Panc1 (cell line): ENCODE measurements around the gene RBM5. TPM values are rescaled to one million over a fixed set of nuclear protein-coding genes. Genes with fewer than 3 reads are reported as not detected.

Experiments used
- ATAC-seq: fragments of 200-7000 bp; cut with Tn5 transposase; 2 replicates; pipeline ENCODE4 v1.9.1; 2020; ENCODE audit warnings: mild to moderate bottlenecking, moderate library complexity
- BruUV-seq: library from RNA; stranded (reverse); fragments of 400-500 nt; replicated peaks from 2 replicates; lab custom pipeline; 2021; lab: Mats Ljungman, UMichigan
- CTCF ChIA-PET: fragments of 300-600 bp; sonication (Branson Sonifier 250); formaldehyde crosslinking; loops from one replicate; lab custom pipeline; 2022; ENCODE audit warnings: antibody characterized with exemption; lab: Charles Lee
- POLR2A ChIA-PET: fragments of 300-600 bp; sonication (Branson Sonifier 250); formaldehyde crosslinking; loops from one replicate; lab custom pipeline; 2022; ENCODE audit warnings: antibody characterized with exemption; lab: Charles Lee
- DNase-seq: peaks from one replicate; pipeline ENCODE4 v3.0.0-alpha.2; 2010; ENCODE audit warnings: low read depth, low spot score
- H3K27ac ChIP-seq: 2 replicates; pipeline ENCODE4 v1.5.1; 2011; ENCODE audit warnings: mild to moderate bottlenecking, low read length, inconsistent platforms
- H3K27me3 ChIP-seq: fragments of 200-500 bp; sonication (Bioruptor generic); 2 replicates; pipeline ENCODE4 v1.6.0; 2014; ENCODE audit warnings: low read length, inconsistent platforms; ENCODE audit not compliant: control insufficient read depth, insufficient read depth
- H3K36me3 ChIP-seq: fragments of 200-500 bp; sonication (Bioruptor generic); 2 replicates; pipeline ENCODE4 v1.5.1; 2014; ENCODE audit warnings: inconsistent platforms, mild to moderate bottlenecking, low read length, moderate library complexity; ENCODE audit not compliant: control insufficient read depth, insufficient read depth
- H3K4me1 ChIP-seq: 2 replicates; pipeline ENCODE4 v1.5.1; 2011; ENCODE audit warnings: inconsistent platforms, mild to moderate bottlenecking, low read length, moderate library complexity; ENCODE audit not compliant: control insufficient read depth, insufficient read depth
- H3K4me3 ChIP-seq, 2 experiments: 2 replicates each; pipeline ENCODE4 v1.5.1; 2011 to 2012; ENCODE audit warnings: low read depth in 2 of 2, low read length in 2 of 2, mild to moderate bottlenecking in 2 of 2, inconsistent platforms in 1 of 2, moderate library complexity in 1 of 2
- H3K9me3 ChIP-seq: fragments of 200-500 bp; sonication (Bioruptor generic); 2 replicates; pipeline ENCODE4 v1.5.1; 2014; ENCODE audit warnings: low read depth, mild to moderate bottlenecking, inconsistent platforms, low read length, moderate library complexity; ENCODE audit not compliant: control insufficient read depth, insufficient read depth
- POLR2AphosphoS5 ChIP-seq: IDR thresholded peaks from 2 replicates; pipeline ENCODE4 v1.6.1; 2012; ENCODE audit warnings: mild to moderate bottlenecking, low read depth, low read length, moderate library complexity
- SIN3A ChIP-seq: IDR thresholded peaks from 2 replicates; pipeline ENCODE4 v1.6.1; 2012; ENCODE audit warnings: low read depth, mild to moderate bottlenecking, low read length, moderate library complexity, borderline replicate concordance; ENCODE audit not compliant: insufficient read depth
- TCF7L2 ChIP-seq: IDR thresholded peaks from 2 replicates; pipeline ENCODE4 v1.6.1; 2011; ENCODE audit warnings: mild to moderate bottlenecking, low read depth, low read length, inconsistent platforms
- in situ Hi-C: cut with HindIII; loops from 2 replicates; pipeline ENCODE4 v1.10.0; 2016; ENCODE audit warnings: low sequenced_read_pairs, low pct_unique_long_range_greater_than_20kb
- intact Hi-C: fragments of 100-400 bp; cut with micrococcal nuclease; formaldehyde crosslinking; loops from one replicate; pipeline ENCODE4 v1.10.0; 2022; ENCODE audit not compliant: unreplicated experiment
- total RNA-seq: library from RNA; stranded (reverse); gene quantifications from one replicate; pipeline ENCODE4 v1.2.1, GENCODE V29; 2021; ENCODE audit not compliant: unreplicated experiment
- TF ChIP-seq, protein P1 (sequence below), 2 experiments: IDR thresholded peaks; 2 replicates each; pipeline ENCODE4 v1.6.1; 2011 to 2012; ENCODE audit warnings: low read depth in 2 of 2, control low read depth in 1 of 2, low read length in 1 of 2, mild to moderate bottlenecking in 1 of 2, moderate library complexity in 1 of 2; ENCODE audit not compliant: insufficient read depth in 1 of 2
- TF ChIP-seq, protein P2 (sequence below): fragments of 450-650 bp; IDR thresholded peaks from 2 replicates; pipeline ENCODE4 v1.5.1; 2017; ENCODE audit warnings: mild to moderate bottlenecking

RBM5 gene
- total RNA-seq, 1 experiment from 2014 or later, result 86.6 TPM

DNA sequence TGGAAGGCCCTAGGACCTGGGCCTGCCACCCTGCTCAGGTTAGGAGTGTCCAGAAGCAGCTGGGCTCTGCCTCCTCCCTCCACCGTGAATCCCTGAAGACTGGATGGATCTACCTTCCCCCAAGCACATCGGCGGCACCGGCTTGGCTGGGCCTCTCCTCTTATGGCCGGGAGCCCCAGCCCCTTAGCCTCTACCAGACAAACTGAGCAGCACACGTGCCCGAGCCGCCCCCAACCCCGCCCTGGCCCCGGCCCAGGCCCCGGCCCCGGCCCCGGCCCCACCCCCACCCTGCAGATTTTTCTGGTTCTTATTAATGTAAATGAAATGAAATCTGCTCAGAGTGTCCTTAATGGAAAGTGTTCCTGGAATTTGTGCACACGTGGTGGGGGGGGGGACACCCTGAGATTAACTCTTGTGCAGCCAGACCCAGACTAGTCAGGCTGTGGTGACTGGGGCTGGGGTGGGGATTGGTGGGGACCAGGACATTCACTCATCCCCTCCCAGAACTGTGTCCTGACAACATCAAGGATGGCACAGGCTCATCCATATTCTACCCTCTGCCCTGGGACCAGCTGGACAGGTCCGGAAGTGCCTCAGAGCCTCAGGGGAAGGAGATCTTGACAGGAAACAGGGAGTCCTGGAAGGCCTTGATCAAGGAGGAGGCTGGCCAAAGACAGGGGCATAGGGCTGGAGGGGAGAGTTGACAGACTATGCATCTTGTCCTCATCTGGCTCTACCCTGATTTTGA, 35.5 kb downstream of the RBM5 start:
- H3K36me3 ChIP-seq, result no peaks in the 10 kb centered on the region
- no peaks in the 10 kb centered on the region for H3K27me3 ChIP-seq
- ChIA-PET POLR2A (no interaction called here), CTCF (interaction anchor here (0.6 to 1.0 kb wide), 2 partner anchors 102 to 148 kb away, joined by 3 read pairs; no protein-coding TSS in a partner anchor)
- TF ChIP-seq, protein P1, sequence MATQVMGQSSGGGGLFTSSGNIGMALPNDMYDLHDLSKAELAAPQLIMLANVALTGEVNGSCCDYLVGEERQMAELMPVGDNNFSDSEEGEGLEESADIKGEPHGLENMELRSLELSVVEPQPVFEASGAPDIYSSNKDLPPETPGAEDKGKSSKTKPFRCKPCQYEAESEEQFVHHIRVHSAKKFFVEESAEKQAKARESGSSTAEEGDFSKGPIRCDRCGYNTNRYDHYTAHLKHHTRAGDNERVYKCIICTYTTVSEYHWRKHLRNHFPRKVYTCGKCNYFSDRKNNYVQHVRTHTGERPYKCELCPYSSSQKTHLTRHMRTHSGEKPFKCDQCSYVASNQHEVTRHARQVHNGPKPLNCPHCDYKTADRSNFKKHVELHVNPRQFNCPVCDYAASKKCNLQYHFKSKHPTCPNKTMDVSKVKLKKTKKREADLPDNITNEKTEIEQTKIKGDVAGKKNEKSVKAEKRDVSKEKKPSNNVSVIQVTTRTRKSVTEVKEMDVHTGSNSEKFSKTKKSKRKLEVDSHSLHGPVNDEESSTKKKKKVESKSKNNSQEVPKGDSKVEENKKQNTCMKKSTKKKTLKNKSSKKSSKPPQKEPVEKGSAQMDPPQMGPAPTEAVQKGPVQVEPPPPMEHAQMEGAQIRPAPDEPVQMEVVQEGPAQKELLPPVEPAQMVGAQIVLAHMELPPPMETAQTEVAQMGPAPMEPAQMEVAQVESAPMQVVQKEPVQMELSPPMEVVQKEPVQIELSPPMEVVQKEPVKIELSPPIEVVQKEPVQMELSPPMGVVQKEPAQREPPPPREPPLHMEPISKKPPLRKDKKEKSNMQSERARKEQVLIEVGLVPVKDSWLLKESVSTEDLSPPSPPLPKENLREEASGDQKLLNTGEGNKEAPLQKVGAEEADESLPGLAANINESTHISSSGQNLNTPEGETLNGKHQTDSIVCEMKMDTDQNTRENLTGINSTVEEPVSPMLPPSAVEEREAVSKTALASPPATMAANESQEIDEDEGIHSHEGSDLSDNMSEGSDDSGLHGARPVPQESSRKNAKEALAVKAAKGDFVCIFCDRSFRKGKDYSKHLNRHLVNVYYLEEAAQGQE (IDR thresholded peaks at IDR 0.05; ENCODE audit: insufficient read depth in 1 of 2, low read depth in 2 of 2, low read length in 1 of 2), result no peak
- TF ChIP-seq, protein P2, sequence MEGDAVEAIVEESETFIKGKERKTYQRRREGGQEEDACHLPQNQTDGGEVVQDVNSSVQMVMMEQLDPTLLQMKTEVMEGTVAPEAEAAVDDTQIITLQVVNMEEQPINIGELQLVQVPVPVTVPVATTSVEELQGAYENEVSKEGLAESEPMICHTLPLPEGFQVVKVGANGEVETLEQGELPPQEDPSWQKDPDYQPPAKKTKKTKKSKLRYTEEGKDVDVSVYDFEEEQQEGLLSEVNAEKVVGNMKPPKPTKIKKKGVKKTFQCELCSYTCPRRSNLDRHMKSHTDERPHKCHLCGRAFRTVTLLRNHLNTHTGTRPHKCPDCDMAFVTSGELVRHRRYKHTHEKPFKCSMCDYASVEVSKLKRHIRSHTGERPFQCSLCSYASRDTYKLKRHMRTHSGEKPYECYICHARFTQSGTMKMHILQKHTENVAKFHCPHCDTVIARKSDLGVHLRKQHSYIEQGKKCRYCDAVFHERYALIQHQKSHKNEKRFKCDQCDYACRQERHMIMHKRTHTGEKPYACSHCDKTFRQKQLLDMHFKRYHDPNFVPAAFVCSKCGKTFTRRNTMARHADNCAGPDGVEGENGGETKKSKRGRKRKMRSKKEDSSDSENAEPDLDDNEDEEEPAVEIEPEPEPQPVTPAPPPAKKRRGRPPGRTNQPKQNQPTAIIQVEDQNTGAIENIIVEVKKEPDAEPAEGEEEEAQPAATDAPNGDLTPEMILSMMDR, result no peak
- no peak for TF ChIP-seq POLR2AphosphoS5
- no peak for TF ChIP-seq SIN3A
- TF ChIP-seq TCF7L2, result no peak
- no peaks in the 10 kb centered on the region for H3K9me3 ChIP-seq
- H3K27ac ChIP-seq, result no peak overlapping the region
- in situ Hi-C loops, result no loop called here
- no TSS peak for BruUV-seq
- peaks cover 40% of the 10 kb centered on the region for H3K4me1 ChIP-seq
- ATAC-seq (peak; percentile 30), DNase-seq (no peak)
- no peak overlapping the region for H3K4me3 ChIP-seq
- intact Hi-C loops, result no loop called here

DNA sequence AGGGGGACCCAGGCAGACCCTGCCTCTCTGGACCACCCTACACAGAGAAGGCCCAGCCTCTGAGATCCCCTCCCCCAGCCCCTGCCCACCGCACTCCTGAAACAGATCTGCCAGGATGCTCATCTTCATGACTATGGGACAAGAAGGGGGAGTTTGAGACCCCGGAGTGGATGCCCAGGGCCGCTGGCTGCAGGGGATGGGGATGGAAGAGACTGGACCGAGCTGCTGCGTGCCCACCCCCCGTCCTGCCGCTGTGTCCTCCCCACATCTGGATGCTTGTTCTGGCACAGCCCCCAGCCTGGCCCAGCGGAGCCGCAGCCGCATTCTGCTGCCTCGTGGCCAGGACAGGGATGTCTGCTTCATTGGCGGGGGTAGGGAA, 36.1 kb downstream of the RBM5 start:
- POLR2A ChIA-PET, result no interaction called here

More for the DNA sequence above, 36.1 kb downstream of the RBM5 start:
- H3K4me3 ChIP-seq, result no peak overlapping the region
- peaks cover 40% of the 10 kb centered on the region for H3K4me1 ChIP-seq
- CTCF ChIA-PET, result interaction anchor here (0.6 kb wide), 1 partner anchor 60 kb away, joined by 12 read pairs; no protein-coding TSS in a partner anchor
- no TSS peak for BruUV-seq
- in situ Hi-C loops (no loop called here), intact Hi-C loops (no loop called here)
- H3K9me3 ChIP-seq, result no peaks in the 10 kb centered on the region
- H3K27me3 ChIP-seq, result no peaks in the 10 kb centered on the region
- TF ChIP-seq, protein P1 (IDR thresholded peaks at IDR 0.05; ENCODE audit: insufficient read depth in 1 of 2, low read depth in 2 of 2, low read length in 1 of 2), result no peak
- TF ChIP-seq, protein P2, result no peak
- TF ChIP-seq POLR2AphosphoS5 (no peak), TCF7L2 (no peak), SIN3A (no peak)
- DNase-seq, result no peak
- no peak overlapping the region for H3K27ac ChIP-seq
- no peaks in the 10 kb centered on the region for H3K36me3 ChIP-seq
- no peak for ATAC-seq
